Mesothelial cell of epicardium (in vitro differentiated cells): ENCODE measurements around the gene ITPRIP. TPM values are rescaled to one million over a fixed set of nuclear protein-coding genes. Genes with fewer than 3 reads are reported as not detected.

Experiments
- DNase-seq, 2 experiments: peaks; one replicate each; pipeline ENCODE4 v3.0.0; 2021; ENCODE audit warnings: low spot score in 2 of 2; ENCODE audit not compliant: unreplicated experiment in 2 of 2
- H3K27ac Mint-ChIP-seq: 2 replicates; pipeline ENCODE4 v1.8.0; 2021; ENCODE audit warnings: mixed read lengths
- H3K27me3 Mint-ChIP-seq: 2 replicates; pipeline ENCODE4 v1.8.0; 2021; ENCODE audit warnings: low read depth, mixed read lengths
- H3K36me3 Mint-ChIP-seq: 2 replicates; pipeline ENCODE4 v1.8.0; 2021; ENCODE audit warnings: mixed read lengths
- H3K4me1 Mint-ChIP-seq: 2 replicates; pipeline ENCODE4 v1.8.0; 2021; ENCODE audit warnings: mixed read lengths
- H3K4me3 Mint-ChIP-seq: 2 replicates; pipeline ENCODE4 v1.8.0; 2021; ENCODE audit warnings: mild to moderate bottlenecking, moderate library complexity, mixed read lengths
- H3K9me3 Mint-ChIP-seq: 2 replicates; pipeline ENCODE4 v1.8.0; 2021; ENCODE audit warnings: mixed read lengths
- total RNA-seq: library from RNA; stranded (reverse); gene quantifications from 3 replicates; pipeline ENCODE4 v1.2.1, GENCODE V29; 2021
- TF ChIP-seq, protein P1 (sequence below): fragments of 200-600 bp; sonication (generic); IDR thresholded peaks from one replicate; pipeline ENCODE4 v1.5.0; 2021; ENCODE audit warnings: antibody characterized with exemption; ENCODE audit not compliant: unreplicated experiment

Gene ITPRIP
- total RNA-seq, 1 donor from 2014 or later = 24.5 TPM

GRCh38 chr10:104301907-104302690, 36.2 kb downstream of the ITPRIP start:
- no peak overlapping the region for H3K27ac Mint-ChIP-seq
- H3K27me3 Mint-ChIP-seq = no peaks in the 10 kb centered on the region
- TF ChIP-seq, protein P1, sequence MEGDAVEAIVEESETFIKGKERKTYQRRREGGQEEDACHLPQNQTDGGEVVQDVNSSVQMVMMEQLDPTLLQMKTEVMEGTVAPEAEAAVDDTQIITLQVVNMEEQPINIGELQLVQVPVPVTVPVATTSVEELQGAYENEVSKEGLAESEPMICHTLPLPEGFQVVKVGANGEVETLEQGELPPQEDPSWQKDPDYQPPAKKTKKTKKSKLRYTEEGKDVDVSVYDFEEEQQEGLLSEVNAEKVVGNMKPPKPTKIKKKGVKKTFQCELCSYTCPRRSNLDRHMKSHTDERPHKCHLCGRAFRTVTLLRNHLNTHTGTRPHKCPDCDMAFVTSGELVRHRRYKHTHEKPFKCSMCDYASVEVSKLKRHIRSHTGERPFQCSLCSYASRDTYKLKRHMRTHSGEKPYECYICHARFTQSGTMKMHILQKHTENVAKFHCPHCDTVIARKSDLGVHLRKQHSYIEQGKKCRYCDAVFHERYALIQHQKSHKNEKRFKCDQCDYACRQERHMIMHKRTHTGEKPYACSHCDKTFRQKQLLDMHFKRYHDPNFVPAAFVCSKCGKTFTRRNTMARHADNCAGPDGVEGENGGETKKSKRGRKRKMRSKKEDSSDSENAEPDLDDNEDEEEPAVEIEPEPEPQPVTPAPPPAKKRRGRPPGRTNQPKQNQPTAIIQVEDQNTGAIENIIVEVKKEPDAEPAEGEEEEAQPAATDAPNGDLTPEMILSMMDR = no peak
- H3K9me3 Mint-ChIP-seq = peaks cover 10% of the 10 kb centered on the region
- H3K36me3 Mint-ChIP-seq = peaks cover 4% of the 10 kb centered on the region
- no peak overlapping the region for H3K4me3 Mint-ChIP-seq
- H3K4me1 Mint-ChIP-seq = peaks cover 34% of the 10 kb centered on the region
- DNase-seq = no peak

DNA sequence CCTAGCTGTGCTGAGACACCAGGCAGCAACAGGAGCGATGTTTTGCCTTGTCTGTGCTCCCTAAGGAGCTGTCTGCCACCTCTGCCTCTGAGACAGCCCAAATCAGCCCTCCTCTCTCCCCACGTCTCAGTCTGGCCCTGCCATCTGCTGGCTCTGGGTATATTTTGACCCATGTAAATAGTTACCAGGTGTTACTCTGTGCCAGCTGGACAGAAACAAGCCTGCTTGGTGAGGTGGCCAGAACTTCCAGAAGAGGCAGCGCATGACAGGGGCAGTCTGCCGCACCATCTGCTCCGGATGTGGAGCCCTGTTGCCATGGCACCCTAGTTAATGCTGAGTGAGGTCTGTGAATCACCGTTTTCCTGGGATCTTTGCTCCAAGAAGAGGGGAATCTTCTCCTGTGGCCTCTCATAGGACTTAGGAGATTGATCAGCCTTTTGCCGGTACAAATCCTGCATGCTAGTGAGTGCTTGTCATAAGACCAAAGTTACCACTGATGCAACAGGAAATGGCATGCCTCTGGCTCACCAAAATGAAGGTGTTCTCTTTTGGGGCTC, 37.5 kb downstream of the ITPRIP start:
- H3K27ac Mint-ChIP-seq = peak overlapping the region; percentile 93
- peaks cover 4% of the 10 kb centered on the region for H3K36me3 Mint-ChIP-seq
- peaks cover 10% of the 10 kb centered on the region for H3K9me3 Mint-ChIP-seq
- no peaks in the 10 kb centered on the region for H3K27me3 Mint-ChIP-seq
- peaks cover 35% of the 10 kb centered on the region for H3K4me1 Mint-ChIP-seq
- TF ChIP-seq, protein P1 = no peak
- no peak overlapping the region for H3K4me3 Mint-ChIP-seq
- no peak for DNase-seq

- H3K4me3 Mint-ChIP-seq = no peak overlapping the region
- TF ChIP-seq, protein P1 = no peak
- peaks cover 10% of the 10 kb centered on the region for H3K9me3 Mint-ChIP-seq
- peaks cover 4% of the 10 kb centered on the region for H3K36me3 Mint-ChIP-seq
- H3K27me3 Mint-ChIP-seq = no peaks in the 10 kb centered on the region
- no peak for DNase-seq
- H3K4me1 Mint-ChIP-seq = peaks cover 32% of the 10 kb centered on the region
- H3K27ac Mint-ChIP-seq = peak overlapping the region; percentile 93
These were observed 38.1 kb downstream of the ITPRIP start for GRCh38 chr10:104300002-104300735.

DNA sequence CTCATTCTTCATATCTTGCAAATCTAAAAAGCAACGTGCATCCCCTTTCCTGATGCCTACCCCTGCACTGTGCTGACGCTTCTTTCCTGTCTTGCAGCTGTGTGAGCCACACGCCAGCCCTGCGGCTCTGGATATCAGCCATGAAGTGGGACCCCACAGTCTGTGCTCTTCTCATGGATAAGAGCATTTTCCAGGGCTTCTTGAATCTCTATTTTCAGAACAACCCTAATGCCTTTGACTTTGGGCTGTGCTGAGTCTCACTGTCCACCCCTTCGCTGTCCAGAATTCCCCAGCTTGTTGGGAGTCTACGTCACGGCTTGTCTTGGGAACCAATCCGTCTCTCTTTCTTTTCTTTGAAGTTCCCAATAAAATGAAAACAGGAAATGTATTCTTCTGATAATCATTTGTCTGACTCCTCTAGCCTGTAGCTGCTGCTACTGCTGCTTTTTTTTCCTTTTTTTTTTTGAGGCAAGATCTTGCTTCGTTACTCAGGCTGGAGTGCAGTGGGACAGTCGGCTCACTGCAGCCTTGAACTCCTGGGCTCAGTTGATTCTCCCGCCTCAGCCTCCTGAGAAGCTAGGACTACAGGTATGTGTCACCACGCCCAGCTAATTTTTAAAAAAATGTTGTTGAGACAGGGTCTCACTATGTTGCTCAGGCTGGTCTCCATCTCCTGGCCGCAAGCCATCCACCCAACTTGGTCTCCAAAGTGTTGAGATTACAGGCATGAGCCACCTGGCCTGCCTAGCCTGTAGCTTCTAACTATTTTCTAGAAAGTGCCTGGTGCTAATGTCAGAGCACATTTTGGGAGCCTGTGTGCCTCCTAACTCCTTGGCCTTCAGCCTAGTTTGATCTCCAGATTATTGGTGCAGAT, 39.0 kb downstream of the ITPRIP start:
- TF ChIP-seq, protein P1 = no peak
- no peak for DNase-seq
- Mint-ChIP-seq H3K4me1 (peaks cover 27% of the 10 kb centered on the region), H3K27me3 (no peaks in the 10 kb centered on the region), H3K9me3 (peaks cover 10% of the 10 kb centered on the region), H3K27ac (peak overlapping the region; percentile 93), H3K4me3 (peak overlapping the region; percentile 31), H3K36me3 (peaks cover 4% of the 10 kb centered on the region)
